Central memory CD8-positive, alpha-beta T cell (primary cell): Measurements from ENCODE around the gene PTH2.
"Not testable (repeated sequence)": the region's sequence is repeated elsewhere in the genome, so short reads cannot be mapped to it uniquely, and the experiment has no call there.

ENCODE experiments used
- ATAC-seq: fragments of 150-1000 bp; cut with Tn5 transposase; replicated peaks from 2 replicates; pipeline ENCODE4 v1.10.0; 2022; ENCODE audit warnings: mild to moderate bottlenecking, moderate FRiP score, moderate number of reproducible peaks; ENCODE audit not compliant: poor library complexity, severe bottlenecking; ENCODE audit errors: extremely low read depth
- DNase-seq, 2 donors: peaks; one replicate each; pipeline ENCODE4 v3.0.0; 2021; ENCODE audit warnings: low spot score in 2 of 2
- H3K27ac Mint-ChIP-seq: one replicate; pipeline ENCODE4 v1.8.0; 2022; ENCODE audit warnings: low read depth, mild to moderate bottlenecking, moderate library complexity, mixed read lengths
- H3K27me3 Mint-ChIP-seq: one replicate; pipeline ENCODE4 v1.8.0; 2022; ENCODE audit warnings: mixed read lengths
- H3K36me3 Mint-ChIP-seq: one replicate; pipeline ENCODE4 v1.8.0; 2022; ENCODE audit warnings: mild to moderate bottlenecking, moderate library complexity, mixed read lengths; ENCODE audit not compliant: insufficient read depth
- H3K4me1 Mint-ChIP-seq: one replicate; pipeline ENCODE4 v1.8.0; 2022; ENCODE audit warnings: mixed read lengths
- H3K4me3 Mint-ChIP-seq: one replicate; pipeline ENCODE4 v1.8.0; 2022; ENCODE audit warnings: mild to moderate bottlenecking, moderate library complexity, mixed read lengths
- H3K9me3 Mint-ChIP-seq: one replicate; pipeline ENCODE4 v1.8.0; 2022; ENCODE audit warnings: mixed read lengths

The PTH2 gene

GRCh38 chr19:49393881-49394280 is 29.4 kb downstream of the PTH2 start:
- no peaks in the 10 kb centered on the region for H3K27me3 Mint-ChIP-seq
- H3K4me1 Mint-ChIP-seq, result peaks cover 15% of the 10 kb centered on the region
- H3K36me3 Mint-ChIP-seq, result peaks cover 2% of the 10 kb centered on the region
- no peak for ATAC-seq
- DNase-seq, result no peak
- no peak overlapping the region for H3K4me3 Mint-ChIP-seq
- no peaks in the 10 kb centered on the region for H3K9me3 Mint-ChIP-seq
- no peak overlapping the region for H3K27ac Mint-ChIP-seq

- Mint-ChIP-seq H3K27me3 (no peaks in the 10 kb centered on the region), H3K27ac (peak overlapping the region; percentile 7), H3K4me3 (no peak overlapping the region), H3K36me3 (peaks cover 7% of the 10 kb centered on the region), H3K9me3 (no peaks in the 10 kb centered on the region), H3K4me1 (peaks cover 28% of the 10 kb centered on the region)
- DNase-seq (peak; percentile 56 to 64), ATAC-seq (peak; percentile 83)
These were observed 31.5 kb downstream of the PTH2 start for GRCh38 chr19:49391581-49392399.

GRCh38 chr19:49390929-49391359 is 32.3 kb downstream of the PTH2 start:
- no peak for ATAC-seq
- H3K27ac Mint-ChIP-seq, result peak overlapping the region; percentile 7

GRCh38 chr19:49390131-49390928 is 32.9 kb downstream of the PTH2 start:
- no peak for ATAC-seq
- H3K4me1 Mint-ChIP-seq, result peaks cover 28% of the 10 kb centered on the region
- no peak for DNase-seq
- H3K9me3 Mint-ChIP-seq, result no peaks in the 10 kb centered on the region
- H3K27me3 Mint-ChIP-seq, result no peaks in the 10 kb centered on the region
- H3K27ac Mint-ChIP-seq, result no peak overlapping the region
- H3K4me3 Mint-ChIP-seq, result no peak overlapping the region
- peaks cover 7% of the 10 kb centered on the region for H3K36me3 Mint-ChIP-seq

More at GRCh38 chr19:49390929-49391359, 32.3 kb downstream of the PTH2 start:
- Mint-ChIP-seq H3K4me1 (peaks cover 28% of the 10 kb centered on the region), H3K9me3 (no peaks in the 10 kb centered on the region), H3K27me3 (no peaks in the 10 kb centered on the region), H3K4me3 (no peak overlapping the region), H3K36me3 (peaks cover 7% of the 10 kb centered on the region)
- DNase-seq, result no peak

GRCh38 chr19:49389406-49389805 is 33.8 kb downstream of the PTH2 start:
- no peaks in the 10 kb centered on the region for H3K27me3 Mint-ChIP-seq
- H3K36me3 Mint-ChIP-seq, result peaks cover 7% of the 10 kb centered on the region
- DNase-seq (no peak), ATAC-seq (no peak)
- H3K4me1 Mint-ChIP-seq, result peaks cover 28% of the 10 kb centered on the region
- no peak overlapping the region for H3K4me3 Mint-ChIP-seq
- H3K27ac Mint-ChIP-seq, result no peak overlapping the region
- no peaks in the 10 kb centered on the region for H3K9me3 Mint-ChIP-seq

GRCh38 chr19:49387936-49388372 is 35.3 kb downstream of the PTH2 start, which contains the start of gene KASH5:
KASH5 (plus strand) TSS chr19:49388249; CDS start chr19:49390884, 2,635 bp downstream.
- Mint-ChIP-seq H3K4me1 (peaks cover 28% of the 10 kb centered on the region), H3K4me3 (peak within 1 kb of the TSS; percentile 46), H3K27me3 (no peaks in the 10 kb centered on the region), H3K27ac (peak within 1 kb of the TSS; percentile 81), H3K36me3 (peaks cover 7% of the 10 kb centered on the region), H3K9me3 (no peaks in the 10 kb centered on the region)
- ATAC-seq (peak; percentile 45), DNase-seq (peak; percentile 38 to 84)

GRCh38 chr19:49383599-49383998 is 39.6 kb downstream of the PTH2 start:
- H3K4me1 Mint-ChIP-seq, result peaks cover 10% of the 10 kb centered on the region
- H3K27ac Mint-ChIP-seq, result no peak overlapping the region
- no peak overlapping the region for H3K4me3 Mint-ChIP-seq
- peaks cover 11% of the 10 kb centered on the region for H3K9me3 Mint-ChIP-seq
- peaks cover 9% of the 10 kb centered on the region for H3K27me3 Mint-ChIP-seq
- DNase-seq (no peak), ATAC-seq (no peak)
- H3K36me3 Mint-ChIP-seq, result peaks cover 5% of the 10 kb centered on the region

- Mint-ChIP-seq H3K4me3 (no peak overlapping the region), H3K9me3 (peaks cover 11% of the 10 kb centered on the region), H3K27me3 (peaks cover 9% of the 10 kb centered on the region), H3K36me3 (peaks cover 2% of the 10 kb centered on the region), H3K27ac (no peak overlapping the region), H3K4me1 (peaks cover 4% of the 10 kb centered on the region)
- ATAC-seq, result no peak
- DNase-seq, result no peak
These were observed 40.6 kb downstream of the PTH2 start for GRCh38 chr19:49382639-49383038.

- Mint-ChIP-seq H3K4me3 (no peak overlapping the region), H3K9me3 (peaks cover 11% of the 10 kb centered on the region), H3K36me3 (no peaks in the 10 kb centered on the region), H3K27me3 (peaks cover 25% of the 10 kb centered on the region), H3K4me1 (no peaks in the 10 kb centered on the region), H3K27ac (no peak overlapping the region)
- DNase-seq (no peak), ATAC-seq (no peak)
These were observed 42.9 kb downstream of the PTH2 start for GRCh38 chr19:49380391-49380790.

GRCh38 chr19:49378512-49378911 is 44.7 kb downstream of the PTH2 start:
- ATAC-seq (no peak), DNase-seq (no peak)
- no peaks in the 10 kb centered on the region for H3K4me1 Mint-ChIP-seq
- no peaks in the 10 kb centered on the region for H3K36me3 Mint-ChIP-seq
- H3K27ac Mint-ChIP-seq, result no peak overlapping the region
- no peak overlapping the region for H3K4me3 Mint-ChIP-seq
- H3K27me3 Mint-ChIP-seq, result peaks cover 33% of the 10 kb centered on the region
- peaks cover 11% of the 10 kb centered on the region for H3K9me3 Mint-ChIP-seq

GRCh38 chr19:49374665-49375434 is 48.4 kb downstream of the PTH2 start:
- Mint-ChIP-seq H3K27me3 (peaks cover 24% of the 10 kb centered on the region), H3K9me3 (no peaks in the 10 kb centered on the region), H3K27ac (no peak overlapping the region), H3K4me3 (no peak overlapping the region), H3K4me1 (no peaks in the 10 kb centered on the region), H3K36me3 (no peaks in the 10 kb centered on the region)
- ATAC-seq (no peak), DNase-seq (no peak)

- H3K27ac Mint-ChIP-seq, H3K9me3 Mint-ChIP-seq, DNase-seq, ATAC-seq, H3K4me3 Mint-ChIP-seq, H3K4me1 Mint-ChIP-seq, H3K36me3 Mint-ChIP-seq: not testable (repeated sequence)
- peaks cover 24% of the 10 kb centered on the region for H3K27me3 Mint-ChIP-seq
These were observed 50.1 kb downstream of the PTH2 start for GRCh38 chr19:49373174-49373573.
